ENCODE results near the gene TEX22.

The TEX22 gene

GRCh38 chr14:105450864-105451720, 52.8 kb downstream of the TEX22 start:
- no peak for DNase-seq (ENCODE audit: low read depth, low spot score)
- H3K27ac ChIP-seq: no peak overlapping the region

- H3K27ac ChIP-seq: no peak overlapping the region
- no peak for DNase-seq (ENCODE audit: low read depth, low spot score)
Measured at GRCh38 chr14:105452963-105453362, 54.6 kb downstream of the TEX22 start.

- H3K27ac ChIP-seq: no peak overlapping the region
- DNase-seq (ENCODE audit: low read depth, low spot score): no peak
Measured at GRCh38 chr14:105453847-105454246, 55.5 kb downstream of the TEX22 start.

- DNase-seq (ENCODE audit: low read depth, low spot score): no peak
- H3K27ac ChIP-seq: no peak overlapping the region
Measured at GRCh38 chr14:105455086-105455640, 56.8 kb downstream of the TEX22 start.

- no peak overlapping the region for H3K27ac ChIP-seq
- DNase-seq (ENCODE audit: low read depth, low spot score): no peak
Measured at GRCh38 chr14:105455766-105456660, 57.7 kb downstream of the TEX22 start.

GRCh38 chr14:105456736-105457617, 58.6 kb downstream of the TEX22 start:
- no peak for DNase-seq (ENCODE audit: low read depth, low spot score)
- no peak overlapping the region for H3K27ac ChIP-seq

- no peak for DNase-seq (ENCODE audit: low read depth, low spot score)
- H3K27ac ChIP-seq: no peak overlapping the region
Measured at GRCh38 chr14:105458010-105458409, 59.7 kb downstream of the TEX22 start.

- H3K27ac ChIP-seq: no peak overlapping the region
- no peak for DNase-seq (ENCODE audit: low read depth, low spot score)
Measured at GRCh38 chr14:105458571-105458970, 60.2 kb downstream of the TEX22 start.

- H3K27ac ChIP-seq: no peak overlapping the region
Measured at GRCh38 chr14:105460116-105460515, 61.8 kb downstream of the TEX22 start.

GRCh38 chr14:105460616-105461015, 62.3 kb downstream of the TEX22 start:
- H3K27ac ChIP-seq: no peak overlapping the region
- no peak for DNase-seq (ENCODE audit: low read depth, low spot score)

More at GRCh38 chr14:105460116-105460515, 61.8 kb downstream of the TEX22 start:
- DNase-seq (ENCODE audit: low read depth, low spot score): no peak

GRCh38 chr14:105461903-105462302, 63.6 kb downstream of the TEX22 start:
- DNase-seq (ENCODE audit: low read depth, low spot score): no peak
- no peak overlapping the region for H3K27ac ChIP-seq

All from epithelial cell of prostate (primary cell).